GM19023 (cell line): ENCODE measurements around the gene QRICH1.
"Not testable (repeated sequence)": the region's sequence is repeated elsewhere in the genome, so short reads cannot be mapped to it uniquely, and the experiment has no call there.

Experiments used
- ATAC-seq: cut with Tn5 transposase; IDR thresholded peaks from one replicate; pipeline ENCODE4 v1.9.1; 2021; ENCODE audit warnings: mild to moderate bottlenecking, moderate library complexity; ENCODE audit not compliant: unreplicated experiment

The QRICH1 gene

GRCh38 chr3:49017971-49018706 is 75.7 kb downstream of the QRICH1 start, which contains the start of gene DALRD3:
TSS of gene DALRD3 (minus strand) at chr3:49018580. CDS start at chr3:49018564, 16 bp downstream.
- ATAC-seq, result no peak

GRCh38 chr3:49017229-49017970 is 76.5 kb downstream of the QRICH1 start:
- no peak for ATAC-seq

DNA sequence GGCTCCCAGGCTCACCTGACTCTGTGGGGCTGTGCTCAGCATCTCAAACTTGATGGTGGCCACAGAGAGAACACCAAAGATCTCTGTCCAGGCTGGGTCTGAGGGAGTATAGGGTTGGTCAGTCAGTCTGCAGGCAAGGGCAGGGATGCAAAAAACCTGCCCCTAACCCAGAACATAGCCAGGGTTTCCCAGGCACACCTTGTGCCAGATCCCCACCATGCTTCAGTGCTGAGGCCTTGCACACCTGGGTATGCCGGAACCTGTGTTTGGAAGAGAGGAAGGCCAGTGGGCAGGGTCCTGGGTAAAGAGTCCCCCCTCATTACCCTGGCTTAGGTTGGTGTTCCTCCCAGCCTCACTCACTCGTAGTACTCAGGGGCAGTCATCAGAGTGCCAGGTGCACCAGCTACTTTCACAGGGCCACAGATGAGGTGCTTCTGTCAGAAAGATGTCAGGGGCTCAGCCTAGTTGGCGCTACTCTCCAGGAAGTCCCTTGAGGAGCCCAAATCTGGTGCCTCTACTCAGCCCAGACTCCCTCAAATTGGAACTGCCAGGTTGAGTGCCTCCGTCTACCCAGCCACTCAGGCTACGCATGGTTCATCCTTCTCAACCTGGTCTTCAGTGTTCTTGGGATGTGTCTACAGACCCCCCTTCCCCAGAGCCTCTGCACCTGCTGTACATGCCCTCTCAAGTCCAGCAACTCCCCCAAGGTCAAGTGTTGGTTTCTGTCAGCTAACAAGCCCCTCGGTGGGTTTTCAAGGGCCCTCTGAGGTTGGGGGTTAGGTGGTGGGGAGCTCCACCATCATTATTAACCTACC is 77.2 kb downstream of the QRICH1 start:
- ATAC-seq, result no peak

DNA sequence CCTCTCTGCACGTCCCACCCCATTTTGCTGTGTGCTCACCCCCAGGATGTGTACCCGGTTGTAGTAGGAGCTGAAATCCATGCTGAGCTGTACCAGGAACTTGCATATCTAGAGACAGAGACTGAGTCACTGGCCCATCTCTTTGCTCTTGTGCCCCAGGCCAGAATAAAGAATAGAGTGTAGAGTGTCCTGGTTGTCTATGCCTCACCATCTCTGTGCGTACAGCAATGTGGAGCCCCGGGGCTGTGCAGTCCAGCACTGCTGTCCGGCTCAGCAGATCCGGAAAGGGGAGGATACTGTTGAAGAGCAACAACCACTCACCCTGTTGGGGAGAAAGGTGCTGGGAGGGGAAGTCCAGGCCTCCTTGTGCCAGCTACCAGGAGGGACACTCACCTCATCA is 78.1 kb downstream of the QRICH1 start:
- no peak for ATAC-seq

DNA sequence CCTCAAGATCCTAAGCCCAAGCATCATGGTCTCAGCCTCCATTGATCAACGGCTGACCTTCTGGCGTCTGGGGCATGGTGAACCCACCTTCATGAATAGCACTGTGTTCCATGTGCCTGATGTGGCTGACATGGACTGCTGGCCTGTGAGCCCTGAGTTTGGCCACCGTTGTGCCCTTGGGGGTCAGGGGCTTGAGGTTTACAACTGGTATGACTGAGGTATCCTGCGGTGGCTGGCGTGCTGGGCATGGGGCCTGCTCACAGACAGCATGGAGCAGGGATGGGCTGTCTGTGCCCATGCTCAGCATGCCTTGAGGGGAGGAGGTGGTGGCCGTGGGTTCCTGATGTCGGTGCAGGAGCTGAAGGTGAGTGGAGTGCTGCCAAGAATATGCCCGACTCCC is 78.8 kb downstream of the QRICH1 start:
- no peak for ATAC-seq

- no peak for ATAC-seq
Measured at GRCh38 chr3:49013738-49014660, 79.9 kb downstream of the QRICH1 start.

- no peak for ATAC-seq
Measured at GRCh38 chr3:49013113-49013737, 80.6 kb downstream of the QRICH1 start.

DNA sequence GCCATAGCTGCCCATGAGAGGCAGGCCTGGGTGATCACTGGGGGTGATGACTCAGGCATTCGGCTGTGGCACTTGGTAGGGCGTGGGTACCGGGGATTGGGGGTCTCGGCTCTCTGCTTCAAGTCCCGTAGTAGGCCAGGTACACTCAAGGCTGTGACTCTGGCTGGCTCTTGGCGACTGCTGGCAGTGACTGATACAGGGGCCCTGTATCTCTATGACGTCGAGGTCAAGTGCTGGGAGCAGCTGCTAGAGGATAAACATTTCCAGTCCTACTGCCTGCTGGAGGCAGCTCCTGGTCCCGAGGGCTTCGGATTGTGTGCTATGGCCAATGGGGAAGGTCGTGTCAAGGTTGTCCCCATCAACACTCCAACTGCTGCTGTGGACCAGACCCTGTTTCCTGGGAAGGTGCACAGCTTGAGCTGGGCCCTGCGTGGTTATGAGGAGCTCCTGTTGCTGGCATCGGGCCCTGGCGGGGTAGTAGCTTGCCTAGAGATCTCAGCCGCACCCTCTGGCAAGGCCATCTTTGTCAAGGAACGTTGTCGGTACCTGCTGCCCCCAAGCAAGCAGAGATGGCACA is 81.3 kb downstream of the QRICH1 start:
- no peak for ATAC-seq

DNA sequence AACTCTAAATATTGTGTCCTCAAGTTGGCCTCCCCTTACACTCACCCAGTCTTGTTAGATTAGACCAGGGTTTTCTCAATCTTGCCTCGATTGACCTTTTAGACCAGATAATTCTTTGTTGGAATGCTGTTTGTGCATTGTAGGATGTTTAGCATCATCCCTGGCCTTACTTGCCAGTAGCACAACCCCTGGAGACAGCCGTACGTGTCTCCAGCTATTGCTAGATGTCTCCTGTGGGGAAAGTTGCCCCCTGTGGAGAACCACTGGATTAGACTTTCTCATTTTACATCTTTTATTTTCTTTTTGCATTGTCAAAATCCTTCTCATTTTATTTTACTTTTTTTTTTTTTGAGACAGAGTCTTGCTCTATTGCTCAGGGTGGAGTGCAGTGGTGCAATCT is 84.5 kb downstream of the QRICH1 start:
- no peak for ATAC-seq

GRCh38 chr3:49008627-49009026 is 85.2 kb downstream of the QRICH1 start:
- ATAC-seq, result not testable (repeated sequence)

DNA sequence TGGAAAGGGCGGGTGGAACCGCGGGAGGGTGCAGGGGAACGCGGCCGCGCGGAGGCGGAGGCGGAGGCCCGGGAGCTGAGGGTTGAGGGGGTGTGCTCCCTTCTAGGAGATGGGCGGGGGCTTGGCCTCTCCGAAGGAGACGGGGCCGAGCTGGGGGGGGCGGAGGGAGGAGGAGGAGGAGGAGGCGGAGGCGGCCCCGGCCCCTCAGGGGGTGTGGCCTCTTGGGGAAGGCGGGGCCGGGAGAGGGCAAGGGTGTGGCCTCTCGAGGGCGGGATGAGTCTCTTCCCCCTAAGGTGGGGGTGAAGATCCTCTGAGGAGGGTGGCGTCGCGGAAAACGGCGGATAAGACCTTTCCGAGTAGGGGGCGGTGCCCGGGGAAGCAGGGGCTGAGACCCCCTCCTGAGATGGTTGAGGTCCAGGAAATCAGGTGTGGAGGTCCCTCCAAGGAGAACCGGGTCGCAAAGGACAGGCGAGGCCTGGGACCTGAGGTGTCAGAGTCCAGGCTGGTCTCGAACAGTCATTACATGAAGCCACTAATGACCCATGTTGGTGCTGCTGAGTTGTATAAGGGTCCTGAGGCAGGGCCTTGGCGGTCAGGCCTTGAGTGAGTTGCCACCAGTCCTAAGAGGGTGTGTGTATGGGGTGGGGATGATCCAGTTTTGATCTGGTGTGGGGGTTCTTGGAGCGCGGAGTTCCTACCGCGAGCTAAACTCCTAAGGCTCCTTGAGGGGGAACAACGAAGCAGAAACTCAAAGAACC is 85.9 kb downstream of the QRICH1 start:
- peak; percentile 37 for ATAC-seq

DNA sequence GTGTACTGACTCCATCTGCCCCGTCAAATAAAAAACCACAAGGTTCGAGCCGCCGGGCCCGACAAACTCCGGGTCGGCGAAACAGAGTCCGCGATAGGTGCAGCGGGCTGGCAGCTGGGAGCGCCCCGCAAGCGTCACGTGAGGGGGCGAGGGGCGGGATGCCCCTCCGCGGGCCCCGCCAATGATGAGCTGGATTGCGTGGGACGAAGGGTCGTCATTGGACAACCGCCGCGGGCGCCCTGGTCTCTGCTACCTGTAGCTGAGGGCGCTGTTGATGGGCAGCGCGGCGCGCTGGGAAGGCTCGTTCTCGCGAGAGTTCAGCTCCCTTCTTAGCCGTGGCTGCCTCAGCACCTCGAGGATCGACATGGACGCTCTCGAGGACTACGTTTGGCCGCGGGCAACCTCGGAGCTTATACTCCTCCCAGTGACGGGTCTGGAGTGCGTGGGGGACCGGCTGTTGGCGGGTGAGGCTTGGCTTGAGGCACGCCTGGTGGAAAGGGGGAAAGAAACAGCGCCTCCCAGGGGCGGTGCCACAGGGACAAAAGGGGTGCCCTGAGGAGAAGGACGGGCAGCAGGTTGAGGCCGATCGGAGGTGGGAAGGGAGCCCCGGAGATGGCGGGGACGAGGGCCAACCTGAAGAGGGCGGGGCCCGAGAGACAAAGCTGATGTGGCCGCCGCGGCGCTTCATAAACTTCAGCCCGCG is 86.7 kb downstream of the QRICH1 start, which contains the start of gene WDR6:
TSS of gene WDR6 (plus strand) at position 324 of the 703 bp plus-strand sequence. CDS start at position 365, 41 bp downstream.
- ATAC-seq, result peak; percentile 89

DNA sequence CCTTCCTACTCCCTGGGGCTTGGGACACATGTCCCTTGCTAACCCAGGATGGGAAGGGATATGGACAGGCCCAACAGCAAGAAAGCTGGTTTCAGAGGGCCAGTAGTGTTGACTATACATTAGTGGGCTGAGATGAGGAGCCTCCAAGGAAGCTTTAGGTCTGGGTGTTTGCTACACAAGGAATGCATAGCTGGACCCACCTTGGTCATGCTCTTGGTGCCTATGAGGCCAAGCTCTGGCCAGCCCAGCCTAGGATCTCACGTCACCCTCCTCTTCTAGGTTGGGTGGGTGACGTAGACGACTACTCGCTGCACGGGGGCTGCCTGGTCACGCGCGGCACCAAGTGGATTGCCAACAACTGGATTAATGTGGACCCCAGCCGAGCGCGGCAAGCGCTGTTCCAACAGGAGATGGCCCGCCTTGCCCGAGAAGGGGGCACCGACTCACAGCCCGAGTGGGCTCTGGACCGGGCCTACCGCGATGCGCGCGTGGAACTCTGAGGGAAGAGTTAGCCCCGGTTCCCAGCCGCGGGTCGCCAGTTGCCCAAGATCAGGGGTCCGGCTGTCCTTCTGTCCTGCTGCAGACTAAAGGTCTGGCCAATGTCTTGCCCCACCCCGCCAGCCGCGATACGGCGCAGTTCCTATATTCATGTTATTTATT is 87.3 kb downstream of the QRICH1 start:
- no peak for ATAC-seq

DNA sequence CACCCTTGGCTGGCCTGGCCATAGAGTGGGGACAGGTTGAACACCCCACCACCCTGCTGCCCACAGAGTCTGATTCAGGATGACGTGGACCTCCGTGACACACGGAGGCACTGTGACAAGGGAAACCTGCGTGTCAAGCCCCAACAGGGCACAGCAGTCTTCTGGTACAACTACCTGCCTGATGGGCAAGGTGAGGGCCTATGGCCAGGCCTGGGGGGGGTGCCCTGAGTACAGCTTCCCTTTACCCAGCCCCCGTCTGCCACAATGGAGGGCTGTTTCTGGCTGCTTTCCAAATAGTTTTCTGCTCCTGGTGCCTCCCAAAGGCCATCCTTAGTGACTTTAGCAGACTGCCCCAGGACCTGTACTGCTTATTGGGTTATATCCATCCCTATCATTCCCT is 87.9 kb downstream of the QRICH1 start:
- no peak for ATAC-seq

DNA sequence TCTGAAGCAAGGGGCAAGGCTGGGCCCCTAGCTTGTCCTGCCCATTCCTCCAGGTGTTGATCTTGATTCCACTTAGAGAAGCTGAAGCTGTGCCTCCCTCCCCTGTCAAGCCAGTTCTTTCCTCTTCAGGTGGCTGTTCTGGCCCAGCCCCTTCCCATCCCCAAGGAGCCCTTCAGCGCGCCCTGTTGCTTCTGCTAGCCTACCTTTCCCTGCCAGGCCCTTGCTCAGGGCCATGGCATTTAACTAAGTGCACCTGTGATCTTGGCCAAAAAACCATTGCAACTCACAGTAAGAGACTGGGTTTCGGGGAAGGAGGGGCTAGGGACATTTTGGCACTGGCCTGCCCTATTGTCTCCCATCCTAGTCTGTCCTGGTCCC is 88.6 kb downstream of the QRICH1 start:
- no peak for ATAC-seq

- ATAC-seq, result no peak
Measured at GRCh38 chr3:49004352-49005302, 89.2 kb downstream of the QRICH1 start.

GRCh38 chr3:49001155-49001554 is 92.7 kb downstream of the QRICH1 start:
- ATAC-seq, result no peak
